Keratinocyte (primary cell): ENCODE measurements around the gene EPHB1. TPM values are rescaled to one million over a fixed set of nuclear protein-coding genes. Genes with fewer than 3 reads are reported as not detected.

Experiments
- DNase-seq: peaks from one replicate; pipeline ENCODE4 v3.0.0-alpha.2; 2011; ENCODE audit warnings: low read depth, missing footprints, low spot score
- FAIRE-seq: peaks from 2 replicates; lab custom pipeline; 2011; peaks lifted over from hg19 to GRCh38; lab: Jason Lieb, UNC
- H2AFZ ChIP-seq: 2 replicates; pipeline ENCODE4 v1.6.0; 2012; ENCODE audit warnings: low read length, control low read depth, inconsistent platforms; ENCODE audit not compliant: control insufficient read depth
- H3K27ac ChIP-seq: 2 replicates; pipeline ENCODE4 v1.5.1; 2011; ENCODE audit warnings: low read length; ENCODE audit not compliant: control insufficient read depth, insufficient read depth
- H3K27me3 ChIP-seq: 3 replicates; pipeline ENCODE4 v1.6.0; 2011; ENCODE audit warnings: low read length; ENCODE audit not compliant: control insufficient read depth, insufficient read depth; ENCODE audit errors: extremely low read depth
- H3K36me3 ChIP-seq, 2 experiments: 2 replicates in 1 of 2; 3 replicates in 1 of 2; pipeline ENCODE4 v1.5.1; 2011; ENCODE audit warnings: low read length in 2 of 2, mild to moderate bottlenecking in 1 of 2; ENCODE audit not compliant: control insufficient read depth in 2 of 2, insufficient read depth in 2 of 2; ENCODE audit errors: extremely low read depth in 1 of 2
- H3K4me1 ChIP-seq: 3 replicates; pipeline ENCODE4 v1.5.1; 2011; ENCODE audit warnings: low read length; ENCODE audit not compliant: control insufficient read depth, insufficient read depth; ENCODE audit errors: extremely low read depth
- H3K4me2 ChIP-seq: 3 replicates; pipeline ENCODE4 v1.6.0; 2011; ENCODE audit warnings: low read depth, low read length; ENCODE audit not compliant: control insufficient read depth, insufficient read depth; ENCODE audit errors: extremely low read depth
- H3K4me3 ChIP-seq, 3 experiments: fragments of 200-600 bp in 1 of 3; sonication (generic) in 1 of 3; 2 replicates in 2 of 3; 3 replicates in 1 of 3; pipeline ENCODE4 v1.5.1; 2011 to 2016; ENCODE audit warnings: low read length in 3 of 3, mild to moderate bottlenecking in 3 of 3, control low read depth in 2 of 3, inconsistent platforms in 1 of 3, low read depth in 1 of 3, mixed read lengths in 1 of 3, mixed run types in 1 of 3, moderate library complexity in 1 of 3; ENCODE audit not compliant: control insufficient read depth in 2 of 3, insufficient read depth in 2 of 3; ENCODE audit errors: extremely low read depth in 1 of 3
- H3K79me2 ChIP-seq: 2 replicates; pipeline ENCODE4 v1.6.0; 2012; ENCODE audit warnings: low read length; ENCODE audit not compliant: control insufficient read depth, insufficient read depth
- H3K9ac ChIP-seq: 3 replicates; pipeline ENCODE4 v1.6.0; 2011; ENCODE audit warnings: low read length; ENCODE audit not compliant: control insufficient read depth, insufficient read depth; ENCODE audit errors: extremely low read depth
- H3K9me1 ChIP-seq: 3 replicates; pipeline ENCODE4 v1.6.0; 2011; ENCODE audit warnings: low read length; ENCODE audit not compliant: control insufficient read depth, insufficient read depth; ENCODE audit errors: extremely low read depth
- H3K9me3 ChIP-seq: 2 replicates; pipeline ENCODE4 v1.5.1; 2012; ENCODE audit warnings: low read depth, low read length; ENCODE audit not compliant: control insufficient read depth
- H4K20me1 ChIP-seq: 3 replicates; pipeline ENCODE4 v1.6.0; 2011; ENCODE audit warnings: low read length; ENCODE audit not compliant: control insufficient read depth, insufficient read depth; ENCODE audit errors: extremely low read depth
- CTCF ChIP-seq, 3 experiments: IDR thresholded peaks in 1 of 3; conservative IDR thresholded peaks in 1 of 3; optimal IDR thresholded peaks in 1 of 3; 2 replicates in 2 of 3; 3 replicates in 1 of 3; pipeline versions ENCODE3 to v1.5.1; 2011; ENCODE audit warnings: low read length in 3 of 3, mild to moderate bottlenecking in 3 of 3, moderate library complexity in 2 of 3, control low read depth in 1 of 3, inconsistent platforms in 1 of 3; ENCODE audit not compliant: insufficient read depth in 2 of 3; ENCODE audit errors: extremely low read depth in 1 of 3
- EZH2 ChIP-seq: IDR thresholded peaks from one replicate; pipeline ENCODE4 v1.6.1; 2012; ENCODE audit warnings: inconsistent platforms, mild to moderate bottlenecking, low read length, moderate library complexity
- dilution Hi-C: fragments of 300-500 bp; cut with MboI; formaldehyde crosslinking; loops from one replicate; pipeline ENCODE4 v1.7.0; 2020; ENCODE audit warnings: low sequenced_read_pairs; ENCODE audit not compliant: extremely low pct_ligation_motif_present
- polyA plus RNA-seq, 5 experiments: library from polyadenylated mRNA; depleted of rRNA in 3 of 5; stranded (reverse) in 3 of 5; stranded (forward) in 1 of 5; unstranded in 1 of 5; fragments of >200 nt; gene quantifications; 1 replicate in 1 of 5; 2 replicates in 3 of 5; 3 replicates in 1 of 5; pipeline versions ENCODE4 v1.2.1 to v1.2.3, GENCODE V29; 2011 to 2012; ENCODE audit warnings: missing spikeins in 2 of 5, low read depth in 1 of 5, low replicate concordance in 1 of 5

EPHB1 gene
- polyA plus RNA-seq, 1 donor (not counting 4 experiments of a cell fraction or from before 2014, with no cell fraction given), result 0.01 TPM

- no peak overlapping the region for H3K4me2 ChIP-seq
- no peaks in the 10 kb centered on the region for H3K4me1 ChIP-seq
- H3K27ac ChIP-seq, result no peak overlapping the region
- H3K79me2 ChIP-seq, result no peaks in the 10 kb centered on the region
- FAIRE-seq (no peak), DNase-seq (no peak)
- no peaks in the 10 kb centered on the region for H4K20me1 ChIP-seq
- no peaks in the 10 kb centered on the region for H3K36me3 ChIP-seq
- H3K4me3 ChIP-seq, result no peak overlapping the region
- H2AFZ ChIP-seq, result no peak overlapping the region
- no peak for TF ChIP-seq EZH2
- no peak for TF ChIP-seq CTCF (optimal IDR thresholded peaks at IDR 0.05 in 1 of 3, IDR thresholded peaks at IDR 0.05 in 1 of 3, conservative IDR thresholded peaks at IDR 0.05 in 1 of 3; ENCODE audit: extremely low read depth in 1 of 3, insufficient read depth in 2 of 3, low read length in 3 of 3)
- H3K9me3 ChIP-seq, result no peaks in the 10 kb centered on the region
- H3K27me3 ChIP-seq, result no peaks in the 10 kb centered on the region
- dilution Hi-C loops, result no loop called here
- no peaks in the 10 kb centered on the region for H3K9me1 ChIP-seq
- H3K9ac ChIP-seq, result no peak overlapping the region
Observed at GRCh38 chr3:134772011-134772410, 23.0 kb upstream of the EPHB1 start.

GRCh38 chr3:134772591-134772990, 22.5 kb upstream of the EPHB1 start:
- Histone ChIP-seq H3K9me3 (no peaks in the 10 kb centered on the region), H3K4me1 (no peaks in the 10 kb centered on the region), H3K36me3 (no peaks in the 10 kb centered on the region), H3K79me2 (no peaks in the 10 kb centered on the region), H3K27ac (no peak overlapping the region), H3K9ac (no peak overlapping the region), H3K9me1 (no peaks in the 10 kb centered on the region), H3K4me2 (no peak overlapping the region), H3K4me3 (no peak overlapping the region), H3K27me3 (no peaks in the 10 kb centered on the region), H4K20me1 (no peaks in the 10 kb centered on the region), H2AFZ (no peak overlapping the region)
- TF ChIP-seq EZH2, result no peak
- FAIRE-seq (no peak), DNase-seq (no peak)
- dilution Hi-C loops, result no loop called here

- H4K20me1 ChIP-seq, result no peaks in the 10 kb centered on the region
- dilution Hi-C loops, result no loop called here
- no peaks in the 10 kb centered on the region for H3K36me3 ChIP-seq
- H3K4me2 ChIP-seq, result no peak overlapping the region
- no peak overlapping the region for H3K4me3 ChIP-seq
- H3K27me3 ChIP-seq, result no peaks in the 10 kb centered on the region
- no peaks in the 10 kb centered on the region for H3K9me3 ChIP-seq
- DNase-seq (no peak), FAIRE-seq (no peak)
- no peak overlapping the region for H2AFZ ChIP-seq
- no peak overlapping the region for H3K9ac ChIP-seq
- no peaks in the 10 kb centered on the region for H3K4me1 ChIP-seq
- no peak overlapping the region for H3K27ac ChIP-seq
- no peaks in the 10 kb centered on the region for H3K79me2 ChIP-seq
- TF ChIP-seq CTCF (optimal IDR thresholded peaks at IDR 0.05 in 1 of 3, IDR thresholded peaks at IDR 0.05 in 1 of 3, conservative IDR thresholded peaks at IDR 0.05 in 1 of 3; ENCODE audit: extremely low read depth in 1 of 3, insufficient read depth in 2 of 3, low read length in 3 of 3) (no peak), EZH2 (no peak)
- no peaks in the 10 kb centered on the region for H3K9me1 ChIP-seq
Observed at GRCh38 chr3:134775831-134776230, 19.2 kb upstream of the EPHB1 start.
